NCI-H1105 treated with DMSO at 0.1 percent for 48 hours (cell line): ENCODE results near the gene C19orf53.
"Not testable (repeated sequence)": the region's sequence is repeated elsewhere in the genome, so short reads cannot be mapped to it uniquely, and the experiment has no call there.

Experiments used
- DNase-seq: peaks from one replicate; lab custom pipeline; 2025; lab: John Stamatoyannopoulos, UW

Gene C19orf53

GRCh38 chr19:13764101-13764807, 10.0 kb upstream of the C19orf53 start, which contains the start of gene MRI1:
Gene MRI1 (plus strand): TSS chr19:13764522. CDS start chr19:13764589, 67 bp downstream.
- peak; percentile 61 for DNase-seq

- no peak for DNase-seq
These were observed 9.3 kb upstream of the C19orf53 start for GRCh38 chr19:13764821-13765394.

- DNase-seq: no peak
These were observed 8.7 kb upstream of the C19orf53 start for GRCh38 chr19:13765395-13766094.

- no peak for DNase-seq
These were observed 8.2 kb upstream of the C19orf53 start for GRCh38 chr19:13766095-13766481.

- no peak for DNase-seq
These were observed 5.7 kb upstream of the C19orf53 start for GRCh38 chr19:13768510-13768909.

- no peak for DNase-seq
These were observed 4.1 kb upstream of the C19orf53 start for GRCh38 chr19:13770013-13770635.

GRCh38 chr19:13778398-13778797, 4.1 kb downstream of the C19orf53 start:
- no peak for DNase-seq

- no peak for DNase-seq
These were observed 4.6 kb downstream of the C19orf53 start for GRCh38 chr19:13778847-13779246.

- not testable (repeated sequence) for DNase-seq
These were observed 5.5 kb downstream of the C19orf53 start for GRCh38 chr19:13779794-13780193.

- peak; percentile 85 for DNase-seq
These were observed 7.3 kb downstream of the C19orf53 start for GRCh38 chr19:13781547-13781946.

GRCh38 chr19:13782537-13782936, 8.3 kb downstream of the C19orf53 start:
- DNase-seq: no peak

GRCh38 chr19:13783565-13784500, 9.6 kb downstream of the C19orf53 start:
- DNase-seq: no peak

- DNase-seq: peak; percentile 15
These were observed 10.6 kb downstream of the C19orf53 start for GRCh38 chr19:13784731-13785452.

- no peak for DNase-seq
These were observed 14.7 kb downstream of the C19orf53 start for GRCh38 chr19:13788991-13789390.

- no peak for DNase-seq
These were observed 16.1 kb downstream of the C19orf53 start for GRCh38 chr19:13790354-13790753.

GRCh38 chr19:13793317-13793716, 19.1 kb downstream of the C19orf53 start:
- DNase-seq: not testable (repeated sequence)

- DNase-seq: no peak
These were observed 20.1 kb downstream of the C19orf53 start for GRCh38 chr19:13794398-13794756.

GRCh38 chr19:13794757-13795589, 20.7 kb downstream of the C19orf53 start, which contains the start of gene ZSWIM4:
Gene ZSWIM4 (plus strand): TSS chr19:13795443. CDS start chr19:13795649, 206 bp downstream.
- peak; percentile 99 for DNase-seq

- peak; percentile 11 for DNase-seq
These were observed 21.5 kb downstream of the C19orf53 start for GRCh38 chr19:13795595-13796300.
